ENCODE data around the gene WDR18. TPM values are rescaled to one million over a fixed set of nuclear protein-coding genes. Genes with fewer than 3 reads are reported as not detected.
A peak's percentile ranks its signal among the peaks of the same experiment; 100 is the strongest.

WDR18 gene
- total RNA-seq, 1 experiment from 2014 or later: 41.8 TPM

- DNase-seq (ENCODE audit: low spot score): no peak
These were observed 23.5 kb downstream of the WDR18 start for GRCh38 chr19:1007399-1008251.

GRCh38 chr19:1008268-1009040, 24.3 kb downstream of the WDR18 start:
- DNase-seq (ENCODE audit: low spot score): no peak

- DNase-seq (ENCODE audit: low spot score): no peak
These were observed 25.2 kb downstream of the WDR18 start for GRCh38 chr19:1009041-1009980.

GRCh38 chr19:1009981-1010538, 25.9 kb downstream of the WDR18 start:
- DNase-seq (ENCODE audit: low spot score): no peak

GRCh38 chr19:1010586-1011510, 26.7 kb downstream of the WDR18 start:
- no peak for DNase-seq (ENCODE audit: low spot score)

GRCh38 chr19:1011831-1012333, 27.7 kb downstream of the WDR18 start:
- no peak for DNase-seq (ENCODE audit: low spot score)

- DNase-seq (ENCODE audit: low spot score): no peak
These were observed 28.2 kb downstream of the WDR18 start for GRCh38 chr19:1012334-1012733.

GRCh38 chr19:1013218-1013617, 29.1 kb downstream of the WDR18 start:
- DNase-seq (ENCODE audit: low spot score): no peak

GRCh38 chr19:1014161-1015060, 30.3 kb downstream of the WDR18 start:
- DNase-seq (ENCODE audit: low spot score): no peak

- DNase-seq (ENCODE audit: low spot score): no peak
These were observed 31.1 kb downstream of the WDR18 start for GRCh38 chr19:1015061-1015781.

GRCh38 chr19:1015782-1016646, 31.9 kb downstream of the WDR18 start:
- no peak for DNase-seq (ENCODE audit: low spot score)

- peak; percentile 90 for DNase-seq (ENCODE audit: low spot score)
These were observed 32.5 kb downstream of the WDR18 start for GRCh38 chr19:1016647-1017114.

GRCh38 chr19:1017115-1017905, 33.2 kb downstream of the WDR18 start:
- DNase-seq (ENCODE audit: low spot score): peak; percentile 40

- DNase-seq (ENCODE audit: low spot score): no peak
These were observed 33.8 kb downstream of the WDR18 start for GRCh38 chr19:1017906-1018305.

GRCh38 chr19:1018393-1018792, 34.2 kb downstream of the WDR18 start:
- no peak for DNase-seq (ENCODE audit: low spot score)

- DNase-seq (ENCODE audit: low spot score): no peak
These were observed 34.9 kb downstream of the WDR18 start for GRCh38 chr19:1018932-1019615.
